ENCODE measurements around the gene TPPP3. TPM values are rescaled to one million over a fixed set of nuclear protein-coding genes. Genes with fewer than 3 reads are reported as not detected.

Gene TPPP3
- total RNA-seq, 1 experiment from 2014 or later, result 3.1 TPM

GRCh38 chr16:67403976-67404555, 10.8 kb upstream of the TPPP3 start:
- ChIA-PET CTCF (interaction anchor here (0.5 kb wide), 1 partner anchor 1023 kb away, joined by 7 read pairs; no protein-coding TSS in a partner anchor), POLR2A (ENCODE audit: unreplicated experiment) (no interaction called here)
- Histone ChIP-seq H3K9me3 (ENCODE audit: insufficient read depth, low read depth) (no peaks in the 10 kb centered on the region), H3K4me3 (peak overlapping the region; percentile 25; the same call in 1 of the 2 replicates), H3K9me2 (ENCODE audit: insufficient read depth) (no peaks in the 10 kb centered on the region), H3K4me1 (replicated peaks; ENCODE audit: insufficient read depth) (peaks cover 32% of the 10 kb centered on the region), H3K27me3 (ENCODE audit: insufficient read depth, low read depth) (no peaks in the 10 kb centered on the region), H3K27ac (peak overlapping the region; percentile 86), H3K36me3 (ENCODE audit: low read depth) (no peaks in the 10 kb centered on the region), H4K20me1 (ENCODE audit: insufficient read depth) (no peaks in the 10 kb centered on the region), H3K79me2 (ENCODE audit: low read depth) (no peaks in the 10 kb centered on the region), H3K4me2 (peak overlapping the region; percentile 80), H3F3A (ENCODE audit: insufficient read depth, low read depth) (peaks cover 18% of the 10 kb centered on the region; the same call in 1 of the 2 replicates), H2AFZ (no peak overlapping the region)
- DNase-seq, result no peak
- TSS peak; percentile 42 for BruUV-seq (replicated peaks)
- no peak for TF ChIP-seq CTCF (conservative IDR thresholded peaks at IDR 0.05)
- intact Hi-C loops (cut with micrococcal nuclease; ENCODE audit: unreplicated experiment), result no loop called here

- Histone ChIP-seq H3K9me2 (ENCODE audit: insufficient read depth) (no peaks in the 10 kb centered on the region), H4K20me1 (ENCODE audit: insufficient read depth) (no peaks in the 10 kb centered on the region), H3K9me3 (ENCODE audit: insufficient read depth, low read depth) (no peaks in the 10 kb centered on the region), H3K36me3 (ENCODE audit: low read depth) (no peaks in the 10 kb centered on the region), H3K27ac (no peak overlapping the region), H3K27me3 (ENCODE audit: insufficient read depth, low read depth) (no peaks in the 10 kb centered on the region), H3K4me3 (no peak overlapping the region), H3K79me2 (ENCODE audit: low read depth) (no peaks in the 10 kb centered on the region), H3K4me1 (replicated peaks; ENCODE audit: insufficient read depth) (peaks cover 34% of the 10 kb centered on the region), H2AFZ (no peak overlapping the region), H3K4me2 (no peak overlapping the region), H3F3A (ENCODE audit: insufficient read depth, low read depth) (peaks cover 26% of the 10 kb centered on the region; the same call in 1 of the 2 replicates)
- intact Hi-C loops (cut with micrococcal nuclease; ENCODE audit: unreplicated experiment), result no loop called here
- no TSS peak for BruUV-seq (replicated peaks)
- no peak for TF ChIP-seq EZH2 (IDR thresholded peaks at IDR 0.05; ENCODE audit: low read depth)
- DNase-seq, result no peak
- POLR2A ChIA-PET (ENCODE audit: unreplicated experiment), result no interaction called here
- CTCF ChIA-PET, result no interaction called here
Measured at GRCh38 chr16:67400901-67401300, 7.6 kb upstream of the TPPP3 start.

GRCh38 chr16:67399749-67400704, 6.7 kb upstream of the TPPP3 start:
- Histone ChIP-seq H3K9me2 (ENCODE audit: insufficient read depth) (no peaks in the 10 kb centered on the region), H3K4me1 (replicated peaks; ENCODE audit: insufficient read depth) (peaks cover 31% of the 10 kb centered on the region), H2AFZ (no peak overlapping the region), H3K36me3 (ENCODE audit: low read depth) (no peaks in the 10 kb centered on the region), H3K4me3 (no peak overlapping the region), H3F3A (ENCODE audit: insufficient read depth, low read depth) (peaks cover 25% of the 10 kb centered on the region), H3K79me2 (ENCODE audit: low read depth) (no peaks in the 10 kb centered on the region), H4K20me1 (ENCODE audit: insufficient read depth) (no peaks in the 10 kb centered on the region), H3K27me3 (ENCODE audit: insufficient read depth, low read depth) (no peaks in the 10 kb centered on the region), H3K27ac (no peak overlapping the region), H3K9me3 (ENCODE audit: insufficient read depth, low read depth) (no peaks in the 10 kb centered on the region), H3K4me2 (no peak overlapping the region)
- ChIA-PET CTCF (interaction anchor here (0.6 to 1.4 kb wide), 4 partner anchors 27 to 140 kb away, joined by 4 to 8 read pairs (median 4); partner anchors contain the start of gene ATP6V0D1), POLR2A (ENCODE audit: unreplicated experiment) (no interaction called here)
- TF ChIP-seq CTCF (conservative IDR thresholded peaks at IDR 0.05), result no peak
- TF ChIP-seq EZH2 (IDR thresholded peaks at IDR 0.05; ENCODE audit: low read depth), result no peak
- no peak for DNase-seq
- no TSS peak for BruUV-seq (replicated peaks)
- intact Hi-C loops (cut with micrococcal nuclease; ENCODE audit: unreplicated experiment), result loop anchor here (2.0 to 10.0 kb wide), 3 partner anchors 123 to 205 kb away; partner anchors contain the start of genes E2F4, ELMO3, EXOC3L1 and PLEKHG4

Data from PC-9 (cell line).